Mammary epithelial cell (primary cell): ENCODE measurements around the gene IL1RL2.

Source experiments
- CTCF ChIP-seq, 2 donors: IDR thresholded peaks in 1 of 2; conservative IDR thresholded peaks in 1 of 2; 2 replicates each; pipeline ENCODE4 v1.5.1; 2011 to 2012; ENCODE audit warnings: inconsistent platforms in 2 of 2, low read length in 2 of 2, mild to moderate bottlenecking in 2 of 2, control low read depth in 1 of 2, low read depth in 1 of 2; ENCODE audit not compliant: insufficient read depth in 1 of 2; ENCODE audit errors: extremely low read depth in 1 of 2
- EZH2 ChIP-seq: IDR thresholded peaks from 2 replicates; pipeline ENCODE4 v1.6.1; 2012; ENCODE audit warnings: low read length, inconsistent platforms, borderline replicate concordance

DNA sequence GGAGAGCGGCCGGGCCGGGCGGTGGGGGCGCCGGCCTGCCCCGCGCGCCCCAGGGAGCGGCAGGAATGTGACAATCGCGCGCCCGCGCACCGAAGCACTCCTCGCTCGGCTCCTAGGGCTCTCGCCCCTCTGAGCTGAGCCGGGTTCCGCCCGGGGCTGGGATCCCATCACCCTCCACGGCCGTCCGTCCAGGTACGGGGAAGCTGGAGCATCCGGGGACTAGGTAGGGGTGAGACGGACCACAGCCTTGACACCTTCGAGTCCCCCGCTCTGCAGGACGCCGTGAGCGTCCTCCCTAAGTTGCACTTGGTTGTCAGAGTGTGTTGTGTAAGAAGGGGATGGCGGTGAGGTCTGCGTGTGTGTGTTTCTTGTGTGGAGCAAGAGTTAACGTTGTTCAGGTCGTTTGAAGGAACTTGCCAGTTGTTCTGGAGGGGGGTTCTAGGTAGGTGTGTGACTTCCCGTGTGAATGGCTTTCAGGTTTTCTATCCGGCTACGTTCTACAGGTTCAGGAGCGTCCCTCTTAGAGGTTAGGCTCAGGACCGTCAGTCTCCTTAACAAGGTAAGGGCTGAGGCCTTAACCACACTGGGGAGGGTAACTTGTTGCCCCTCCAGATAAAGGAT, 43.9 kb upstream of the IL1RL2 start:
- TF ChIP-seq EZH2: no peak
- no peak for TF ChIP-seq CTCF (conservative IDR thresholded peaks at IDR 0.05 in 1 of 2, IDR thresholded peaks at IDR 0.05 in 1 of 2; ENCODE audit: extremely low read depth in 1 of 2, insufficient read depth in 1 of 2, low read depth in 1 of 2, low read length in 2 of 2)
